Measurements from ENCODE around the gene DGKD.

Gene DGKD

GRCh38 chr2:233339427-233339826, 14.9 kb upstream of the DGKD start:
- DNase-seq = no peak

DNA sequence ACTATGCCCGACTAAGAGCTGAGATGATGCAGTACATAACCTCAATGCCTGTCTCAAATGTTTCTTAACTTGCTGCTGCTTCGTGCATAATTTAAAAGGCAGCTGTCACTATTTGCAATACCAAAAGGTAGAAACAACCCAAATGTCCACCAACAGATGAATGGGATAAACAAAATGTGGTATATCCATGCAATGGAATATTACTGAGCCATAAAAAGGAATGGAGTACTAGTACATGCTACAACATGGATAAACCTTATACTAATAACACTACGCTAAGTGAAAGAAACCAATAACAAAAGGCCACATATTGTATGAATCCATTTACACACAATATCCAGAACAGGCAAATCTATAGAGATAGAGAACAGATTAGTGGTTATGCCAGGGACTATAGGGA, 13.0 kb upstream of the DGKD start:
- no peak for DNase-seq

- DNase-seq = no peak
Observed at GRCh38 chr2:233342301-233342700, 12.0 kb upstream of the DGKD start.

DNA sequence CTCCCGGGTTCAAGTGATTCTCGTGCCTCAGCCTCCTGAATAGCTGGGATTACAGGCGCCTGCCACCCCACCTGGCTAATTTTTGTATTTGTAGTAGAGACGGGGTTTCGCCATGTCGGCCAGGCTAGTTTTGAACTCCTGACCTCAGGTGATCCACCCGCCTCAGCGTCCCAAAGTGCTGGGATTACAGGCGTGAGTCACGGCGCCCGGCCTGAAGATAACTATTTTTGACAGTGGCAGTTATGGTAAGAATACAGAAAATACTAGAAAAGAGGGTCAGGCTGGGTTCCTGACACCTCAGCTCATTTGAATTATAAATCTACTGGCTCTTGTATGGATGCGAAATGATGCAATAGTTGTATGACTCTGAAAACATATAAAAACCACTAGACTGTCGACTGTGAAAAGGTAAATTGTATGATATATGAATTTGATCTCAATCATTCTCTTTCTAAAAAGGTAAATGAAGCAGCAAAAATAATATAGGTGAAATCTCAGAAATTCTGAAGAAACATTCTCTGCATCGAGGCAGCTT, 11.1 kb upstream of the DGKD start:
- DNase-seq = no peak

DNA sequence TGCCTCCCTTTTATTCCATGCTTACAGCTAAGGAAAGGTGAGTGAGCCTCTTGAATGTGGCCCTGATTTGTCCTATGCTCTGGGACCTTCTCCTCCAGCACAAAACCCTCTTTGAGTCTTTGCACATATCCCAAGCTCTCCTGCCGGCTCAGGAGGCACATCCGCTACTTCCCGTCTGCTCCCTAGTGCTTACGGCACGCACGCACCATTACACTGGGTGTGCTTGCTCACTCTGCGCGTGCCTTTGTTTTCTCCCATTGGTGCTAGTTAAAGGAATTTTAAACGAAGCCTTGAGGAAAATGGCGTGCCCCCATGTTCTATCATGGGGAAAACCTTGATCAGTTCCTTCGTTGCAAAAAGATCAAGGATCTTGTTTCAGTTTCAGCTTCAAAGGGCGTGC, 7.9 kb upstream of the DGKD start:
- no peak for DNase-seq

GRCh38 chr2:233346930-233347329, 7.4 kb upstream of the DGKD start:
- no peak for DNase-seq

- peak; percentile 34 for DNase-seq
Observed at GRCh38 chr2:233349005-233349998, 5.0 kb upstream of the DGKD start.

DNA sequence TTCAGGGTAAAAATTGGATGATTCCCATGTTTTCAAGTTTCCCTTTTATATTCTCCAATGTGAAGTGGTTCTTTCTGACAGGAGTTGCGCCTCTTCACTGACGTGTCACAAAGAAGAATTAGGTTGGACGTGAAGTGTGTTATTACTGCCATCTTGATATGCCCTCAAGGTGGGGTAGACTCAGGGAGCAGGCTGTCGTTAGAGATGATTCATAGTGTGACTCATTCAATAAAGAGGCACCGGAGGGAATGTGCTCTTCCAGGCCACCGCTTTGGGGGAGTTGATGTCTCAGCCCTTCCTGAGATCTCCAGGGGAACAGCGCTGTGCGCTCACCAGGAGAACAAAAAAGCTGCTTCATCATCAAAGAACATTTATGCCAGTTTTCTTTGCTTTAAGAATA, 3.6 kb upstream of the DGKD start:
- peak; percentile 51 for DNase-seq

GRCh38 chr2:233351423-233351822, 2.9 kb upstream of the DGKD start:
- DNase-seq = no peak

- no peak for DNase-seq
Observed at GRCh38 chr2:233352141-233352842, 2.0 kb upstream of the DGKD start.

DNA sequence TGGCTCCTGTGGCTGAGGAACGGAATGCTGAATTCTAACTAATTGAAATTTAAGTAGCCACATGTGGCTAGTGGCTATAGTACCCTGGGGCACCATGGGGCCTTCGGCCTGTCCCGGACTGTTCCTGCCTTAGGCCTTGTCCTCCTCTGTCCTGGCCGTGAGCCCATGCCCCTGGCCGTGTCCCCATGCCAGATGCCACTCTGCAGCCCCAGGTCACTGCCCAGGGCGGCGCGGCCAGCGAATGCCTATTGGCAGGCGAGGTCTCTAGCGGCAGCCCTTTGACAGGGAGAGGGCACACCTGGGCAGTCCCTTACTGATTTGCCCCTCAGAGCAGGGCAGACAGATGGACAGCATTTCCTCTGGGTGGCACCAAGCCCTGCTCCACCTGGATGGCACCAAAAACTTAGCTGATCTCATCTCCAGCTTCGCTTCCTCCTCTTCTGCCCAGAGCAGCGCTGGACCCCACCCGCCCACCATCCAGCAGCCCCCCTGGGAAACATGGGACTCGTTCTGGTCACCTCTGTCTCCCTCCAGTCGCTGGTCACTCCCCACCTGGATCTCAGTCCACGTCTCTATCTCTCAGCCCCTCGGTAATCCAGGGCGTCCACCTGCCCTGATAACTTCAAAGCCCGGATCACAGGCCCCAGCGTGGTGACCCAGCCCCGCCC, 1.1 kb upstream of the DGKD start:
- DNase-seq = no peak

GRCh38 chr2:233354500-233354924, 218 bp downstream of the DGKD start:
- DNase-seq = no peak

DNA sequence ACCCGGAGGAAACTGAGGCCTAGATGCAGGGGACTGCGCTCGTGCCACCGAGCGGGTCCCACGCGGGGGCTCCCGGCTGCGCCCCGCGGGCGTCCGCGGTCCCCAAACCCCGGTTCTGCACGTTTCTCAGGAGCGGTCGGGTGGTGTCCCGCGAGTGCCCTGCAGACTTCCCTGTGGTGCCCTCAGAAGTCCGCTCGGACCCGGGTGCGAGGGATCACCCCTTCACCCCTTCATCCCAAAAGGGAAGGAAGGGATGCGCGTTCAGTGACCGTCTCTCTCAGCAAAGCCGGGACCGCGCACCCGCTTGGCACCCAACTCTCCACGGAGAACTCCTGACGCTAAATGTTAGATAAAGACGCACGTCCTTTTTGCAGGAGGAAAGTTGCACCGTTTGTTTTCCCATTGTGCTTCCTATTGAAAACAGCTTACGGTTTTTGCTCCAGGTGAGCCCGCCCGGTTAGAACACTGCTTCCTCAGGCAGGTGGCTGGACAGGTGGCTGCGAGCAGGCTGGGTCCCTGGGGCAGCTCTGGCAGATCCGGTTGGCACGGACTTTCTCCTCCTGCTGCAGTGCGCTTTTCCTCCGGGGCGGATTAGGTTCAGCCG, 779 bp downstream of the DGKD start:
- peak; percentile 50 for DNase-seq

- DNase-seq = no peak
Observed at GRCh38 chr2:233355916-233356315, 1.6 kb downstream of the DGKD start.

GRCh38 chr2:233356546-233357308, 2.4 kb downstream of the DGKD start:
- DNase-seq = no peak

DNA sequence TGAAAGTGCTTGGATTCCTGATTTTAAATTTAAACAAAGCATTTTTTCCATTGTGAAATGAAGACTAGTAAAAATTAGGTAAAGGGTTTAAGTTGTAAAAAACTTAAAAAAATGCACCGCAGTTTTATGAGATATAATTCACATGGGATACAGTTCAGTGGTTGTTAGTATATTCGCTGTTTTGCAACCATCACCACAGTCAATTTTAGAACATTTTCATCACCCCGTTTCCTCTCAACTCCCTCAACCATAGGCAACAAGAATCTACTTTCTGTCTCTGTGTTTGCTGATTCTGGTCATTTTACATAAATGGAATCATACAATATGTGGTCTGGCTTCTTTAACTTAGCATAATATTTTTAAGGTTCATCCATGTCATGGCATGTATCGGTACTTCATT, 4.0 kb downstream of the DGKD start:
- DNase-seq = no peak

- DNase-seq = no peak
Observed at GRCh38 chr2:233358947-233359346, 4.7 kb downstream of the DGKD start.

GRCh38 chr2:233359823-233360222, 5.5 kb downstream of the DGKD start:
- no peak for DNase-seq

DNA sequence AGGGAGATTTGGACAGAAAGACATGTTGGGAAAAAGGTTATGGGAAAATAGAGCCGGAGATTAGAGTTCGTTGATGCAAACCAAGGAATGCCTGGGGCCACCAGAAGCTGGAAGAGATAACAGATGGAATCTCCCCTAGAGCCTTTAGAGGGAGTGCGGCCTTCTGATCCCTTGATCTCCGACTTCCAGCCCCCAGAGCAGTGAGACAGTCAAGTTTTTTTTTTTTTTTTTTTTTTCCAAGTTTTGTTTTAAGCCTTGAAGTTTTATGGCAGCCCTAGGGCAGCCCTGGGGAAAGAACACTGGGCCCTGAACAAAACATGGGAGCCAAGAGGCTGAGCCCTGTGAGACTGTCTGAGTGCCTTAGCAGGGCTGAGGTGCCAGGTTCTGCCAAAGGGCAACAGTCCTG, 6.5 kb downstream of the DGKD start:
- no peak for DNase-seq

DNA sequence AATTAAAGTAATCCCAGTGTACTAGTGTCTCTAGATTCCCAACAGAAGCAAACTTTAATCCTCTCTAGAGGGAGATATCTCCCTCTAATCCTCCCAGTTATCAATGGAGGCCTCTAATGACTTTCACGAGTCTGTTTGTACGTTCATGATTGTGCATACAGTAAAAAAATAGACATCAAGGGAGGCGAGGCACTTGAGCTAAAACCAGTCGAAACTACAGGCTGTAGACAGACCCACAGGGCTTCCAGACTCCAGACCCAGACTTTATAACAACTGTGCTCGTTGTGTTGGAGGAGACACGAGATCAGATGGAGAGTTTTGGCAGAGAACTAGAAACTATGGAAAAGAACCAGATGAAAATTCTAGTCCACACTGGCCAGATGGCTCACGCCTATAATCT, 7.0 kb downstream of the DGKD start:
- DNase-seq = no peak

GRCh38 chr2:233362742-233363141, 8.4 kb downstream of the DGKD start:
- DNase-seq = no peak

DNA sequence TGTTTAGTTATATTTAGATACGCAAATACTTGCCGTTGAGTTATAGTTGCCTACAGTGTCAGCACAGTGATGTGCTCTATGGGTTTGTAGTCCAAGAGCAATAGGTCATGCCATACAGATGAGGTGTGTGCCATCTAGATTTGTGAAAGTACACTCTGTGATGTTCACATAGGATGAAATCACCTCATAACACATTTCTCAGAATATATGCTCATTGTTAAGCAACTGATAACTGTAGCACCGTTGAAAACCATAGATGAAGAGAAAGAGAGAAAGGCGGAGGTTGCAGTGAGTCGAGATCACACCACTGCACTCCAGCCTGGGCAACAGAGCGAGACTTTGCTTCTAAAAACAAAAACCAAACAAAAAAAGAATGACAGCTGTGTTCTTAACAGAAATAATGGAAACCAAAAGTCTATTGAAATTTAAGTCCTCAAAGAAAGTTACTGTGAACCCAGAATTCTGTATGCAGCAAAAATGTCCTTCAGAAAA, 9.5 kb downstream of the DGKD start:
- DNase-seq = no peak

Measured in DMS79 treated with DMSO at 0.1 percent for 48 hours (cell line).